Fibroblast of the aortic adventitia (primary cell): Measurements from ENCODE around the gene ARAP1. TPM values are rescaled to one million over a fixed set of nuclear protein-coding genes. Genes with fewer than 3 reads are reported as not detected.

Source experiments
- DNase-seq: peaks from one replicate; pipeline ENCODE4 v3.0.0-alpha.2; 2010; ENCODE audit warnings: low read depth
- H3K4me3 ChIP-seq: 2 replicates; pipeline ENCODE4 v1.5.1; 2011; ENCODE audit warnings: low read depth, mild to moderate bottlenecking, control low read depth, low read length, moderate library complexity
- total RNA-seq: library from RNA; depleted of rRNA; stranded (reverse); fragments of >200 nt; gene quantifications from 2 replicates; pipeline ENCODE4 v1.2.3, GENCODE V29; 2012; ENCODE audit warnings: low replicate concordance
- TF ChIP-seq, protein P1 (sequence below): IDR thresholded peaks from 2 replicates; pipeline ENCODE4 v1.5.1; 2011; ENCODE audit warnings: mild to moderate bottlenecking, low read length, control low read depth, inconsistent platforms; ENCODE audit not compliant: insufficient read depth

Gene ARAP1
- total RNA-seq, 1 donor: 66.9 TPM

DNA sequence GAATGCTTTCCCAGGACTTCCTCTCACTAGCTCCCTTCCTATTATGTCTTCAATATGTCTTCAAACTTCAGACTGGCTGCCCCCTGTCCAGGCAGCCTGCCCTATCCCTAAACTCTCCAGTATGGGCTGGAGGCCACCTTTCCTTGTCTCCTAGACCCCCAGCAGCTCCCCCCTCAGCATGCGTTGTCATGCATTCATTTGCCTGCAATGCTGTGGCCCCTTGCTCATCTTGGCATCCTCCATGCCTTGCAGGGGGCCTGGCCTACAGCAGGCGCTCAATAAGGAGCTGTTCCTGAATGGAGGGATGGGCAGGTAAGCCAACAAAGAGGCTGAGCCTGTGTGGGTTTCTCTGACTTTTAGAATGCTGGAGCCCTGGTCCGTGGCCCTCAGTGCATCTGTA, 16.4 kb upstream of the ARAP1 start:
- no peak overlapping the region for H3K4me3 ChIP-seq
- TF ChIP-seq, protein P1, sequence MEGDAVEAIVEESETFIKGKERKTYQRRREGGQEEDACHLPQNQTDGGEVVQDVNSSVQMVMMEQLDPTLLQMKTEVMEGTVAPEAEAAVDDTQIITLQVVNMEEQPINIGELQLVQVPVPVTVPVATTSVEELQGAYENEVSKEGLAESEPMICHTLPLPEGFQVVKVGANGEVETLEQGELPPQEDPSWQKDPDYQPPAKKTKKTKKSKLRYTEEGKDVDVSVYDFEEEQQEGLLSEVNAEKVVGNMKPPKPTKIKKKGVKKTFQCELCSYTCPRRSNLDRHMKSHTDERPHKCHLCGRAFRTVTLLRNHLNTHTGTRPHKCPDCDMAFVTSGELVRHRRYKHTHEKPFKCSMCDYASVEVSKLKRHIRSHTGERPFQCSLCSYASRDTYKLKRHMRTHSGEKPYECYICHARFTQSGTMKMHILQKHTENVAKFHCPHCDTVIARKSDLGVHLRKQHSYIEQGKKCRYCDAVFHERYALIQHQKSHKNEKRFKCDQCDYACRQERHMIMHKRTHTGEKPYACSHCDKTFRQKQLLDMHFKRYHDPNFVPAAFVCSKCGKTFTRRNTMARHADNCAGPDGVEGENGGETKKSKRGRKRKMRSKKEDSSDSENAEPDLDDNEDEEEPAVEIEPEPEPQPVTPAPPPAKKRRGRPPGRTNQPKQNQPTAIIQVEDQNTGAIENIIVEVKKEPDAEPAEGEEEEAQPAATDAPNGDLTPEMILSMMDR: no peak
- no peak for DNase-seq

DNA sequence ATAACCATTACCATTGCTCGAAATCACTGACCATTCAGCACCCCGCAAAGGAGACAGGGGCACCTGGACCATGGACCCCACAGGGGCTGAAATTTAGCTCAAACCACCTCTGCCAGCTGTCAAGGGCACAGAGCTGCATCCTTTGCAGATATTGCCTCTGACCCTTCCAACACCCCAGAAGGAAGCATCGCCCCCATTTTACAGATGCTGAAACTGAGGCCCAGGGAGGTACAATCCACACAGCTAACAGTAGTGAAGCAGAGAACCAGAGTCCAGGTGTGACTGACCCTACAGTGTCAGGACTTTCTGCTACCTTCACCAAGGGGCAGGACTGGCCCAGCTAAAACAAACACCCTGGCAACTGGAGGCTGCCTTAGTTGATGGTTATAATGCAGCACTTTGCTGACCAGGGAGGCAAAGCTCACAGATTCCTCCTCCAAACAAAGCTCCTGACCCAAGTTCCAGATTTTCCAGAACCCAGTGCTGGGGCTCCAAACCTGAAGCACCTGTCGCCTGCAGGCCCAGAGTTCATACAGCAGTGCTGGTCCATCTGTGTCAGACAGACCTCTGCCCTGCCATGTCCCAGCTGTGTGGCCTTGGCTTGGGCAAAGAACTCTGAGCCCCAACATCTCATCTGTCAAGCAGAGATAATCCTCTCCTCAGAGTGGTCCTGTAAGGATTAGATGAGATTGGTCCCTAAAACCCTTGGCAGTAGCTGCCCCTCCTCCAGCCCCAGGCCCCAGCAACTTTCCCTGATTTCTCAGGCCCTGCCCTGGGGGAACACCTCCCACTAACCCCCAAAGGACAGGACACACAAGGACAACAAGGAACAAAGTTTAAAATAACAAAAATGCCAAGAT, 15.2 kb upstream of the ARAP1 start:
- DNase-seq: no peak
- TF ChIP-seq, protein P1: no peak
- no peak overlapping the region for H3K4me3 ChIP-seq

DNA sequence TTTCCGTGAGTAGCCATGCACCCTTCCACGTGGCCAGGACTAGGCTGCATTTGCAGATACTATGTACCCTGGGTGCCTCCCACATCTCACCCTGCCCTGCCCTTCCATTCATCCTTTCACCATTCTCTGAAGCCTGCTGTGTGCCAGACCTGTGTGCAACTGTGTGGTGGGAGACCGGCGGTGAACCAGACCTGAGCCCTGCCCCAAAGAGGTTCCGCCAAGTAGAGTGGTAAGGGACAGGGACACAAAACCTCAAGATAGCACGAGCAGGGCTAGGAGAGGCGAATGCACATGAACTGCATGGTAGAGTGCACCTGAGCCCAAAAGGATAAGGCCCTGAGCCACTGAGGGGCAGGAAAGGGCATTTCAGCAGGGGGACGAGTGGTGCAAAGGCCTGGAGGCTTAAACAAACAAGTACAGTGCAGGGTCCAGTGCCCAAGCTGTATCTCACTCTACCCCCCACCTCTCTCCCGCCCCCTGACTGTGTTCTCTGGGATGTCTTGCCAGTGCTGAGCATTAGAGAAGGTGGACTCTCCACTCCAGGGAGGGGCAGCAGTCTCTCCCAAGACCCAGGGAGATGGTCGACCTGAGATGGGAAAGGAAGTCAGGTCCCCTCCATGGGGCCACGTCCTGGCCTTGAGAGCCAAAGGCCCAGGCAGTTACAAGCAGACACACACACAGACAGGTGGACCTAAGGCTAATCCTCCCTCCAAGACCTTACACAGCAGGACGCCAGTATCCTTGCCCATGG, 14.1 kb upstream of the ARAP1 start:
- TF ChIP-seq, protein P1: no peak
- H3K4me3 ChIP-seq: no peak overlapping the region
- no peak for DNase-seq

DNA sequence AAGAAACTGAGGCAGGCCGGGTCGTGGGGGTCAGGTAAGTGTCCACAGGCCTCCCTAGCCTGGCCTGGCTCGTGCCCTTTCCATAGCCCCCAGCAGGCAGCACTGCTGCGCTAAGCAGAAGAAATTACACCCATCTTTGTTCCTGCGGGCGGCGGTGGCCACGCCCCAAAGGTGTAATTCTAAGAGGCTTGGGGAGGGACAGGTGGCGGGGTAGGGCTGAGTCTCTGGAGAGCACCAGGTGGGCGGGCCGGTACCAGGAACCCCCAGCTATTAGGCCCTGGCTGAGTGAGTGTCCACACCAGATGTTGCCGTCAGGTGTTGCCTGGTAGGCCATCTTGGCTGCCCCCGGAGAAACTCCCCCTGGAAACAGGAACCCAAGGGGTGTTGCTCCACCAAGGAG, 12.3 kb upstream of the ARAP1 start:
- H3K4me3 ChIP-seq: no peak overlapping the region
- TF ChIP-seq, protein P1: no peak
- DNase-seq: no peak

DNA sequence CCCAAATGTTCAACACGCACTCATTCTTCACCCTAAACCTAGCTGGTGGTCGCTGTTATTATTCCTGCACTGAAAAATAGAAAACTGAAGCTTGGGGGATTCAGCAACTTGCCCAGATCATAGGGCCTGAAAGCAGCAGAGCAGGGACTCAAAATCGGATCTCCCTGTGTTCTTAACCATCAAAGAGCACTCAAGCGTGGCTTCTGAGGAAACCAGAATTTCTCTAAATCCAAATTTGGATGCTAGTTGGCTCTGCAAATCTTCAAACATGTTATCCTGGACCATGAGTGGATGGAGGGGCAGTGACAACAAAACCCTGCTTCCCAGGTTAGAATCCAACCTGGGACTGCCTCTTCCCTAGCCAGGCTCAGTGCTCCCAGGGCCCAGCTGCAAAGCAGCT, 11.6 kb upstream of the ARAP1 start:
- H3K4me3 ChIP-seq: no peak overlapping the region
- TF ChIP-seq, protein P1: no peak
- no peak for DNase-seq

DNA sequence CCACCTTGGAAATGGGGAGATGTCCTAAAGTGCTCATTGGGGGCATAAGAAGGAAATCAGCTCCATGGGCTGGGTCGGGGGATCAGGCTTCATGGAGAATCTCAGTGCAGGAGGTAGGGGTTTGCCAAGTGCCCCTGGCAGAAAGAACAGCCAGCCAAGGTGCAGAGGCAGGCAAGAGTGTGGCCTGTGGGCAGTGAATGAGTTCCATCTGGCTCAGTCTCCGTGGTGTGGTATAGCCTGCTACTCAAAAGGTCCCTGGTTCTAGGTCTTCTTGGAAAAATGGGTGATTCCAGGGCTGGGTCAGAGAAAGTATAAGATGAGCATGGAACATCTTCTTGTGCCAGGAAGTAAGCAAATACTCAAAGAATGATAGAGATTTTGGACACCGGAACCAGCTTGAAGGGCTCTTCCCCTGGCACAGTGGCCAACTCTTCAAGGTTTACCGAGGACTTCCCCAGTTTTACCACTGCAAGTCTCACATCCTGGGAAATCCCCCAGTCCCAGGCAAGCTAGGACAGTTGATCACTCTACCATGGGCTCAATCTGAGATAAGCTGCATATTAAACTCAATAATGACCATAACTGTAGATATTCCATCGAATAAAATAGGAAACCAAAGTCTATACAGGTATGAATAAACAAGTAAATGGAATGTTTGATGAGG, 10.6 kb upstream of the ARAP1 start:
- TF ChIP-seq, protein P1: no peak
- DNase-seq: no peak
- no peak overlapping the region for H3K4me3 ChIP-seq
